ENCODE data around the gene TNNI3K.

- TF ChIP-seq CTCF (IDR thresholded peaks at IDR 0.05) (no peak), POLR2AphosphoS5 (IDR thresholded peaks at IDR 0.05; ENCODE audit: insufficient read depth in 1 of 2, low read depth in 1 of 2) (no peak), POLR2A (IDR thresholded peaks at IDR 0.05) (no peak)
Measured at GRCh38 chr1:74368335-74368734, 133.1 kb downstream of the TNNI3K start.
